Suppressor macrophage treated with lipopolysaccharide for 4 hours (primary cell): ENCODE data around the gene CNBP.
A peak's percentile ranks its signal among the peaks of the same experiment; 100 is the strongest.
"Not testable (repeated sequence)": the region's sequence is repeated elsewhere in the genome, so short reads cannot be mapped to it uniquely, and the experiment has no call there.

Source experiments
- DNase-seq: peaks from one replicate; pipeline ENCODE4 v3.0.0-alpha.2; 2020

CNBP gene

GRCh38 chr3:129183569-129184395 lies at the start of gene CNBP:
CNBP (minus strand) TSS chr3:129183896; CDS start chr3:129171757, 12,139 bp downstream.
- DNase-seq = peak; percentile 99

DNA sequence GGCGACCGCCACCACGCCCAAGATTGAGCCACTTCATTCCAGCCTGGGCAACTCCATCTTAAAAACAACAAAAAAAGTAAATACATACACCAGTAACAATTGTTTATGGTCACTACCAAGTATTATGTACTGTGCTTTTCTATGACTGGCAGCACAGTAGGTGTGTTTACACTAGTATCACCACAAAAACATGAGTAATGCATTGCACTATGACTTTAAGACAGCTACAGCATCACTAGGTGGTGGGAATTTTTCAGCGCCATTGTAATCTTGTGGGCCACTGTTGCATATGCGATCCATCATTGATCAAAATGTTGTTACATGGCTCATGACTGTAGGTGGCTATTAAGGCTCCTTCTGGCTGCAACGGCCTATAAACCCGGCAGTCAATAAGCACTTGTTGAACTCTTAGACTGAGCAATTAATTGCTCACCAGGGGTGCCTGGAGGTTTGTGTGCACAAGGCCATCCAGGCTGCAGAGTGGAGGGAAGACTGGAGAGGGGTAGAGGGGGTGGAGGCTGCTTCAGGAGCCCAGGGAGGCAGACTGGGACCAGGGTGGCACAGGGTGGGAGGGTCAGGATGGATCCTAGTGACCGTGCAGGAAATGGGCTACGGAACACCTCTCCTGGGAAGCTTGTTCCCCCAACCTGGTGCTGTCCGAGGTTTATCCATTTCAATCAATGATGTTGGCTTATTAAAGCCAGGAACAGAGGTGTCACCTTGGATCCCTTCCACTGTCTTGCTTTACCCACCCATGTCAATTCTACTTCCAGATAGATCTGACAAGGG lies 47.8 kb upstream of the CNBP start:
- DNase-seq = peak; percentile 35

GRCh38 chr3:129230311-129231019 lies 46.8 kb upstream of the CNBP start:
- peak; percentile 94 for DNase-seq

- peak; percentile 45 for DNase-seq
Observed at GRCh38 chr3:129228891-129229585, 45.3 kb upstream of the CNBP start.

- DNase-seq = peak; percentile 92
Observed at GRCh38 chr3:129226374-129226773, 42.7 kb upstream of the CNBP start.

DNA sequence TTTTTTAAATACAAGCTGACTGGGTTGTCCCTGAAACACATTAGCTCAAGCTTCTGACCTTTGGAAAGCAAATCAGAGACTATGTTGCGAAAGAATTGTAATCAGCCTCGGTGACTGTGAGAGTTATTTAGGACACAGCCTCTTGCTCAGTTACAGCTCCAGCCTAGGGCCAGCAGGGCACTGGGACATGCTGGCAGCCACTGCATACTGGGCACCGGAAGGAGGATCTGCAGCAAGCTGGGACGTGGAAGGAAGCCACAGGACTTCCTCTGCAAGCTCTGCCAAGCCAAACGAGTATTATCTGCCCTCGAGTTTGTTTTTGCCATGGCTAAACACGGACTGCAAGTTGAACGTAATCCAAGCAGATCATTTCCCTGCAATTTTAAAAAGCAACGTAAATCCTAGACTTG lies 41.3 kb upstream of the CNBP start:
- peak; percentile 95 for DNase-seq

GRCh38 chr3:129224387-129224786 lies 40.7 kb upstream of the CNBP start:
- DNase-seq = peak; percentile 34

DNA sequence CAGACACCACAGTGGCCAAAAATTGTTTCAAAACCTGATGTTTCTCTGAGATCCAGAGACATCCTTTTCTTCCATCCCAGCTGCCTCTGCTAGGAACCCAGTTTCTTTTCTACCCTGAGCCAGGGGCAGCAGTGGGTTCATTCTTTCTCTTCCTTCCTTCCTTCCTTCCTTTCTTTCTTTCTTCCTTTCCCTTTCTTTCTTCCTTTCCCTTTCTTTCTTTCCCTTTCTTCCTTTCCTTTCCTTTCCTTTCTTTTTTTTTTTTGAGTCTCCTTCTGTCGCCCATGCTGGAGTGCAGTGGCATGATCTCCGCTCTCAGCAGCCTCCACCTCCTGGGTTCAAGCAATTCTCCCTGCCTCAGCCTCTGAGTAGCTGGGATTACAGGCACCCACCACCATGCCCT lies 35.0 kb upstream of the CNBP start:
- no peak for DNase-seq

- no peak for DNase-seq
Observed at GRCh38 chr3:129213238-129213637, 29.5 kb upstream of the CNBP start.

- DNase-seq = peak; percentile 31
Observed at GRCh38 chr3:129211772-129212171, 28.1 kb upstream of the CNBP start.

DNA sequence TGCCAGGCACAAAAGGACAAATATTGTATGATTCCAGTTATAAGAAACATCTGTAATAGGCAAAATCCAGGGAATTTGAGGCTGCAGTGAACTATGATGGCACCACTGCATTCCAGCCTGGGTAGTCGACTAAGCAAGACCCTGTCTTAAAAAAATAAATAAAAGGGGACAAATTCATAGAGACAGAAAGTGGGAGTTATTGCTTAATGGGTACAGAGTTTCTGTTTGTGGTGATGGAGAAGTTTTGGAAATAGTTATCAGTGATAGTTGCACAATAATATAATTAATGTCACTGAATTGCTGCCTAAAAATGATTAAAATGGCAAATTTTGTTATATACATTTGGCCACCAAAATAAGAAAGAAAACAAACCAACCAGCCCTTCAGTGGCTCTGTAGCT lies 27.6 kb upstream of the CNBP start:
- no peak for DNase-seq

DNA sequence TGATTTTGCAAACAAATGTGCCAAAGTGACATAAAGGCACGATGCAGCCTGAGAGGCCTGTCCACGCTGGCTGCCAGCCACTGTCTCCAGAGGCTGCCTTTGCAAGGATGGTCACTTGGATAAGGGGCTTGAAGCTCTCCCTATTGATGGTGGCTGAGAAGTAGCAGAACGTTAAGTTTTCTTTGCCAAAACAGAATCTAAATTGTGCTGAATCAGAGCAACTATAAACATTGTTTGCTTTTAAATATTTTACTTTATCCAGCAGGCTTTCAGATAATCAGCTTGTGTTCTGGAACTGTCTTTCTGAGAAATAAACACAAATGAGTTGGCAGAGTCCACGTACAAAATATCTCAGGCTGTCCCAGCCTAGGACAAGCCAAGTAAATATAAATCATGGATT lies 23.8 kb upstream of the CNBP start:
- no peak for DNase-seq

GRCh38 chr3:129205109-129205832 lies 21.6 kb upstream of the CNBP start:
- DNase-seq = no peak

DNA sequence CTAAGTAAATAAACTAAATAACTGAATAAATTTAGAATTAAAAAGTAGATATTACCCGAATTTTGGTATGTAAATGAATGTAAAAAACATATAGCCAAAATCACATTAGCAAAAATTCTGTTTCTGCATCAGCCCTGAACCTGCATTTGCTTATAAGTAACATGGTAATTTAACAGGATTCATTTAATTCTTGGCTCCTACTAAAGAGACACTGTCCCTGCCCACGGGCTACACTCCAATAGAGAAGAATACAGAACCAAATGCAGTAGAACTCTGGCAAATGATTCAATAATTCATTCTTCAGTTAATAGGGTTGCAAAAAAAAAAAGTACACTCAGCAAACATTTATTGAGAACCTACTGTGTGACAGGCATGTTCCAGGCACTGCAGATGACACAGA lies 20.8 kb upstream of the CNBP start:
- no peak for DNase-seq

GRCh38 chr3:129199366-129199765 lies 15.7 kb upstream of the CNBP start:
- DNase-seq = no peak

DNA sequence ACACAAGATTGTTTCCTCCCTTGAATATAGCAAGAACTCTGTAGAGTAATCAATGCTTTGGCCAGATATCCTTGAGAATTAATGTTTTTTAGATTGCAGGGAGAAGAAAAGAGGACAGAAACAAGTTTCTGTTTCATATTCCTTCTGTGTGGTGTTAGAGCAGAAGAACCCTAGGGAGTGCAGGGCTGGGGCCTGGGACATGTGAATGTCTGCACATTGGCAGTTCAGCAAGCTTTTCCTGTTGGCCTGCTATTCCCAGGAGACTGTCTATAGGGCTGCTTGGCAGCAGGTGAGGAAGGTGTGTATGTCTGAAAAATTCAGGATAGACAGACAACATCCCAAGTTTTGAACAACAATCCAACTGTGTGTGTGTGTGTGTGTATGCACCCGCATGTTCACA lies 13.6 kb upstream of the CNBP start:
- DNase-seq = peak; percentile 54

- no peak for DNase-seq
Observed at GRCh38 chr3:129196601-129197000, 12.9 kb upstream of the CNBP start.

- DNase-seq = peak; percentile 89
Observed at GRCh38 chr3:129195731-129196256, 12.1 kb upstream of the CNBP start.

GRCh38 chr3:129189793-129190192 lies 6.1 kb upstream of the CNBP start:
- DNase-seq = not testable (repeated sequence)

GRCh38 chr3:129187857-129188256 lies 4.2 kb upstream of the CNBP start:
- DNase-seq = no peak

GRCh38 chr3:129185783-129186182 lies 2.1 kb upstream of the CNBP start:
- DNase-seq = peak; percentile 37
